Activated CD4-positive, alpha-beta T cell treated with anti-CD3 and anti-CD28 coated beads, Interleukin-2, Interleukin-6, amounts not matched to agents 100 ng/mL and 50 ng/mL, durations not matched to agents 16 hours and 8 hours (primary cell): ENCODE data around the gene ULBP3.
A peak's percentile ranks its signal among the peaks of the same experiment; 100 is the strongest.
"Not testable (repeated sequence)": the region's sequence is repeated elsewhere in the genome, so short reads cannot be mapped to it uniquely, and the experiment has no call there.

Experiments
- DNase-seq: peaks from one replicate; pipeline ENCODE4 v3.0.0-alpha.2; 2020

ULBP3 gene

DNA sequence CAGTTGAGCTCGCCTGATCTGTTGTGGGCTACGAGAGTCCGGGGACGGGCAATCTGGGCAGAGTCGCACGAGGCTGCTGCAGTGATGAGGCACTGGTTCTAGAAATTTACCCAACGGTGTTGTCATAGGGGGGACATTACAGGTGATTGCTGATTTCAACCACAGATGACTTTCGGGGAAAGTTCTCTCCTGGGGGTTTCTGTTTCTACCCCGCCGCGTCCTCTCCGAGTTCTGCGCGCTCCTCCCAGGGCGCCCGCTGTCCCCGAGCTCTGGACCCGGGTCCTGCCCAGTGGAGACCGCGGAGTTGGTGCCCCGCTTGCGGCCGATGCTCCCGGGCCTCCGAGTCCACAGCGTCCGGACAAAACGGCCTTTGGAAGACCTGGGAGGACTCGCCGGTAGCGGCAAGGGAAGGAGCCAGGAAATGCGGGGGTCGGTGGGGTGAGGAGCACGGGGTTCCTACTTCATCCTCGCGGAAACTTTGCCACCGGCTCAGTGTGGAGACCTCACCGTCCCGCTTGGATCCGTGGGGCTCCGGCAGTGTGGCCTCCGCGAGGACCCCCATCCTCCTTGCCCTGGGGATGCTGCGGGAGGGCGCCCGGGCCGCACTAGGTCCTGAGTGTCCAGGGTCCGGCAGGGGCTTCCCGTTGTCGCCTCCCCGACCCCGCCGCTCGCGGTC is 31.3 kb downstream of the ULBP3 start:
- DNase-seq = no peak

DNA sequence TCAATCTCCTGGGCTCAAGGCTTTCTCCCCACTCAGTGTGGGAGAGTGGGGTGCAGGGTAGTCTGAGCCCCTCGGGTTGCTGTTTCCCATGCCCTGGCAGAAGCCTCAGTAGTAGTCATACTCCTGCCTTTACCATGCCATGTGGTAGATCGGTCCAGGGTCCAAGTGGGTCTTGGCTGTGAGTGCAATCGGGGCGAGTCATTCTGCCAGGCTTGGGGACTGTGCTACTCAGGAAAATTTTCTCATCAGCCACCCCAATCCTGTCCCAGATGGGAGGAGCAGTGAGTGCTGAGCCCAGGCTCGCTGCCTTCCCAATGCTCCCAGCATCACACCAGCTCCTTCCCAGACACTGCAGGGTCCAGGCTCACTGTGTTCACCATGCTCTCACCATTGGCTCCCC is 32.8 kb downstream of the ULBP3 start:
- DNase-seq = no peak

DNA sequence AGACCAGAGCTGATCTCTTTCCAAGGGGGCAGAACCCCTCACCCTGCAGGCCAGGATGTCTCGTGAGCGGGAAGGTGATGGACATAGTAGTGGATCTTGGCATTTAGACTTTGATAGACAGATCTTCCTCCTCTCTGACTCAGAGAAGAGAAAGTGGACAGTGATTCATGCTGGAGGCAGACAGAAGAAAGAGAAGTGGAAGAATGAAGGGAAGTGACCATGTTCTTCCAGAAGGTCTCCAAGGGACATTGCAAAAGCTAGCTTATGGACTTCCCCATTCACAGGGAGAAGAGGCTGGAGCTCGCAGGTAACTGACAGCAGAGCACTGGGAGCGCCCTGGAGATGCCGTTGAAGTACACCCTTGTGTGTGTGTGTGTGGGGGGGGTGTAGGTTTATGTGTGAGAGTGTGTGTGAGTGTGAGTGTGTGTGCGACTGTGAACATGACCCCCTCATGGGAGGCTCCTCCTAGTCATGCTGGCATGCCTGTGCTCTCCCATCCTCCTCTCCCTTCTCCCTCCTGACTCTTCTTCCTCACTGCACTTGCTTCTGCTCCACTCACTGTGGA is 35.6 kb downstream of the ULBP3 start:
- DNase-seq = no peak

DNA sequence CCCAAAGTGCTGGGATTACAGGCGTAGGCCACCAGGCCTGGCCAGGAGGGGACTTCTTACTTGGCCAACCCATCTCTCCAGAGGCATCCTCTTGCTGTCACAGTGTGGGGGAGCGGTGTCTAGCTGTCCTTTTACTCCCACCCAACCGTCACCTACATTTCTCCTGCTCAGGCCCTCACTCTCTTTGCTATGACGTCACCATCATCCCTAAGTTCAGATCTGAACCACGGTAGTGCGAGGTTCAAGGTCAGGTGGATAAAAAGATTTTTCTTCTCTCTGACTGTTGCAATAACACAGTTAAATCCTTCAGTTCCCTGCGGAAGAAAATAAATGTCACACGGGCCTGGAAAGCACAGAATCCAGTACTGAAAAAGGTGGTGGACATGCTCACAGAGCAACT is 36.3 kb downstream of the ULBP3 start:
- no peak for DNase-seq

DNA sequence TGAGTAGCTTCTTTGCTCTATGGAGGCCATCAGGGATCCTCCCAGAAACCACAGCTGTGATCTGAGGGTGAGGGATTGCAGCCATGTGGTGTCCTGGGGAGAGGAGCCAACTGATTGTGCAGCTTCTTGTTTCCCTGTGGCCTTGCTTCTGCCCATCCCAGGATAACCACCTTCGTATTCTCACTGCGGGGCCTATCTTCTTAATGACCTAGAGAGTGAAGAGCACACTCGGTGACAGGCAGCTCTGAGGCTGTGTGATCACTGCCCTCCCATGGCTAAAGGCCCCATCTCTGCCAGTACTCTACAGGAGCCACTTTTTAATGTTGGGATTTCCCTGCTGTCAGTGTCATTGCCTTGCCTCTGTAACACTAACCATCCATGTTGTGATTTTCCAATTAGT is 38.3 kb downstream of the ULBP3 start:
- no peak for DNase-seq

DNA sequence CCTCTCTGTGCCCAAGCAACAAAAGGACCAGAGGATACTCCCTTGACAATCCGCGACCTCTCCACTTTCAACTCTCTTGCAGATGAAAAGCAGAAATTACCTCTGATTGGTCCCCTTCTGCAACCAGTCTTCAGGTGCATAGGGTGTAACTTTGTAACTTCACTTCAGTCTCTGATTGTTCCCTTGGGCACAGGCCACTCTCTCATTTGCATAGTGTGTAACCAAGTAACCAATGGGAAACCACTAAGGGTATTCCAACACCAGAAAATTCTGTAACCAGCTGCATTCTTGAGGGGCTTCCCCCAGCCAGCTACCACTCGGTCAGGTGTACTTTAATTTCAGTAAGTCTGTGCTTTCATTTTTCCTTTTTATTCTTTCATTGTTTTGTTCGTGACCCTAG is 39.2 kb downstream of the ULBP3 start:
- no peak for DNase-seq

DNA sequence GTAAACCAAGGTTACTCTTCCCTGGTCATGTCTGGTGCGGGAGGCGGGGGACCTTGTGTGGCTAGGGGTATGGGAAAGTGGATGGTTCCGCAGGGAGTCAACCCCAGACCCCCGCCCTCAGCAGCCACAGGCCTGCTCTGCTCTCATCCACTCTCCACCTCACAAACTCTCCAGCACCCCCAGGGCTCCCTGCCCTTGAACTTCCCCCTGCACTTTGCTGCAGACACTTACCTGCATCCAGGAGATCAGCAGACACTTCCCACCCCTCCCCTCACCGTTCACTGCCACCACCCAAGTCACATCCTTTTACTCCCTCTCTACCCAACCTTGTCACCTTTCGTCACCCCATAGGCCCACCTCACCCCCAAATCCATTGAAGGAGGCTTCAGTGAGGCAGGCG is 39.6 kb downstream of the ULBP3 start:
- no peak for DNase-seq

DNA sequence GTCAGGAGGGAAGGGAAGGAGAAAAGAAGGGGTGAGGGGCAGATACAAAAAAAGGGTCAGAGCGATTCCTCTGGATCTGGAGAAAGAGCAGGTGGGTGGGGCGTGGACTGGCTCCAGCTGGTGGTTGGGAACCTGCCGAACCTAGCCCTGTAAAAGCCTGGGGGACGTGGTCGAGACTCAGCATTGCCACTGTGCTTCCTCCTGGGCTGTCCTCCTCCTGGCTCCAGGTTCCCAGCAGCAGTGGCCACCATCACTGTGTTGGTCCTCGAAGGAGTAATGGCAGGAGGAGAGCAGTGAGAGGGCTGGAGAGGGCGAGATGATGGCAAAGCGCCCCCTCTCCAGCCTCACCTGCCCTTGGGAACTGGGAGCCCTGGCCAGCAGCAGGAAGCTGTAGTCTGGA is 40.1 kb downstream of the ULBP3 start:
- no peak for DNase-seq

DNA sequence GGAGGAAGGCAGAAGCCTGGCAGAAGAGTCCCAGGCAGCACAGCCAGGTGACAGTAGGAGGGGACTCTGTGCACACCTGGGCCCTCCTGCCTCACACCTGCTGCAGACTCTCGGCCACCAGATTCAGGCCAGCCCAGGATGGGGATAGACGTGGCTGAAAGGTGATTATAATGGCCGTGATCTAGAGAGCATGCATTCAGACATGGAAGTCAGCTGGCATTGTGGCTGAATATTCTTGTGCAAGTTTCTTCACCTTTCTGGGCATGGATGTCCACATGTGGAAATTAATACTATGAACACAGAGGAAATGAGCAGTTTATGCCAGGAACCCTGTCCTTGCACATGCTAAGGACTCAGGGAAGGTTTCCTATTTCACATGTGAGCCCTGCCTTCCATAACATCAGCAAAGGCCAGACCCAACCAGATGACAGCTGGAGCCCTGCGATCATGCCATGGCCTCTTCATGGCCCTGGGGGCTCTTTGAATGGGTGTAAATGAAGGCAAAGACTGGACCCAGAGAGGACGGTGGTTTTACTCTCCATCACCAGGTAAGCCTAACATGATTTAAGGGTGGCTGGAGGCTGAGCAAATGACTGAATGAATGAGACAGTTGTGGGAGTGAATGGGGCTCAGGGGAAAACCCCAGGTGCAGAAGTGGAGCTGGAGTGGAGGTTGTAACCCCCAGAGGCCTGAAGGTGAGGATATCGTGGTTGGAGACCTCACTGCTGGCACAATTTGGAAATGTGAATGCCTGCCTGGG is 40.9 kb downstream of the ULBP3 start:
- DNase-seq = no peak

DNA sequence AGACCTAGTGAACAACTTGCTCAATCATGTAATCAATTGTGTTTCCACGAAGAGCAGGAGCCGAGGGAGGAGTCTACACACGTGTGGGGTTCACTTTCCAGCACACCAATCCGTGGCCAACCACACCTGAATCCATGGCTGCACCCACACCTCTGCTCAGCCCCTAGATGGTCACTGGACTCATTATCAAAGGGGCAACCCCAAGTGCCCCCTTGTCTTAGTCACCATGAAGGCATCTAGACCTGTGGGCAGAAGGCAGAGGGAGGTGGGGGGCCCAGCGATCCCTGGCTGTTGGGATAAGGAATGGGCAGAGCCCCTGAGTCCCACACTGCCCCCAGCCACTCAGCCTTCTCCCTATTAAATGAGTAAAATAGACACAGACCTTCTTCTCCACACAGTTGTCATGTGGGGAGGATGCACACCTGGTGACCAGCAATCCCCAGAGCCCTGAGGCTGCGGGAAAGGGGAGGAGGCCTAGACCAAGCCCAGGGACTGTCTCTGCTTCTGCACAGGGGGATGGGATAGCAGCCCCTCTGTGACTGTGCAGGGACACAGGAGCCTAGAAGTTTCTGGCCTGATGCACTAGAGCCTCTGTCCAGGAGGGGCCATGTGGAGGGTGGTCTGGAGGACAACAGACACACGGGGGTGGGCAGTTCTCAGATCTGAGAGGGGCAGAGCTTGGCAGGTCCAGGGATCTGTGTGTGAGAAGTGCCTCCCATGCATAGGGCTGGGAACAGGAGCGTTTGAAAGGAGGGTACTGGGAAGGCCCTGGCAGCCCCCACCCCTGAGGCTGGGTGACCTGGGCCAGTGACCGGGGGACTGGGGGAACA is 41.7 kb downstream of the ULBP3 start:
- no peak for DNase-seq

DNA sequence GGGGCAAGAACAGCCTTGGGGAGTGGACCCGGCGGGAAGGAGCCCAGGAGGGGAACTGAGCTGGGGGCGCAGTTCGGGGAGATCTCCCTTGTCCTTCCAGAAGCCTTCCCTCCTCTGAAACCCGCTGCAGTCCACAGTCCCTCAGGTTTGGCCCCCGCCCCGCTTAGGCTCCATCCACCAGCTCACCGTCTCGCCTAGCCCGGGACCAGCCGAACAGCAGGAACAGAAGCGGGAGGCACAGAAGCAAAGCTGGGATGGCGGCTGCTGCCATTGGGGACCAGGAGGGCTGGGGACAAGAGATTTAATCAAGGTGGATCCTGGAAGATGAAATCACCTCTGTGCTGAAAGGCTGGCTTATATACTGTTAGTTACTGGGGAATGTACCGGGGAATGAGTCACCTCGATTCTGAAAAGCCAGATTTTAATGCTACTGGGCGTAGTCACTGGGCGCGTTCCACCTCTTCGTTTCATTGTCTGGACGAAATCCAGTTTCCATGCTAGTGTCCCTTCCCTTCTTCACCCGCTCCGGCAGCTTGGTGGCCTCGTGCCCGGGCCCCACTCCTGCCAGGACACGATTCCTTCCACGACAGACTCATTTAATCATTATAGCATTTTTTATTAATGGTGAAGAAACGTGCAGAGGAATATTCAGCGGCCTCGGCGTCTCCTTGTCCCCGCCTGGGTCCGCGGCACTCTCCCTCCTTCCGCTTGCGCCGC is 43.6 kb downstream of the ULBP3 start, which contains the start of gene RAET1L:
RAET1L (minus strand) TSS at position 332 of the 717 bp plus-strand sequence; CDS start at position 271, 61 bp downstream.
- peak; percentile 36 for DNase-seq

DNA sequence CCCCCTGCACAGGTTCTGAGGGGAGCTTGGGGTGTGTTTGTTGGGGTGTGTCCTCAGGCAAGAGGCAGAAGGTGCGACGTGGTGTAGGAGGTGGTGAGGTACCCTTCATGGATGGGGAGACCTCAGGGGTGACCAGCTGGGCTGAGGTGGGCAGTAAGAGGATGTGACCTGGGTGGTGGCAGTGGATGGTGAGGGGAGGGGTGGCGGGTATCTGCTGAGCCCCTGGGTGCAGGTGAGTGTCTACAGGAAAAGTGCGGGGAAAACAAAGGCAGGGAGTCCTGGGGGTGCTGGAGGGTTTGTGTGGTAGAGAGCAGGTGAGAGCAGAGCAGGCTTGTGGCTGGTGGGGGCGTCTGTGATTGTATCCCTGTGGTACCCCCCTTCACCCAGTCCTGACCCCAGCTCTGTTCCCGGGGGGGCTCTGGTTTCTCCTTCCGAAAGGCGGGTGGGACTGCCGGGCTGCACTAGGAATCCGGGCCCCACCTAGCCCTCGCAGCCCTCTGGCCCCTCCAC is 44.2 kb downstream of the ULBP3 start:
- DNase-seq = no peak

DNA sequence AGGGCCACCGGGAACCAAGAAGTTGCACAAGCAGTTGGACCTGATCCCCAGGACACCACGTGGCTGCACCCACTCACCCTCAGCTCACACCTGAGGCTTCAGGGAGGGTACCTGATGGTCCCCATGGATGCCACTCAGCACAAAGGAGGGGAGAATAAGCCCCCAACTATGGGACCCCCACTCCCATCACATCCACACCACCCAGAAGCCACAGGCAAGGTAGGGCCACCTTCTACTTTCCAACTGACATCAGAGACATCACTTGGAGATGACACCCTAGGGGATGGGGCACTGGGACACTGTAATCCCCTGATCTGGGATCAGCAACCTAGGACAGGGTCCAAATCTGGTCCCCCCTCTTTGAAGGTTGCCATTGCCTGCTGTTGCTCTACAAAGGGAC is 44.9 kb downstream of the ULBP3 start:
- not testable (repeated sequence) for DNase-seq

DNA sequence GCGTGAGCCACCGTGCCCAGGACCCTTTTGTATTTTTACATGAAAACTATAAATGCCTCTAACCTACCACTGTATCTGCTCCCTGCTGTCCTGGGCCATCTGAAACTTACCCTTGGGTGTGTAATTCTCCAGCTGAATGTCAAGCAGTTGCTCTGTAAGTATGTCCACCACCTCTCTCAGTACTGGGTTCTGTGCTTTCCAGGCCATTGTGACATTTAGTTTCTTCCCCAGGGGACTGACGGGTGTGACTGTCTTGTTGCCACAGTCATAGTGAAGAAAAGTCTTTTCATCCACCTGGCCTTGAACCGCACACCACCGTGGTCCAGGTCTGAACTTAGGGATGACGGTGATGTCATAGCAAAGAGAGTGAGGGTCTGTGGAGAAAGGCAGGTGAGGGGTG is 47.1 kb downstream of the ULBP3 start:
- DNase-seq = not testable (repeated sequence)

DNA sequence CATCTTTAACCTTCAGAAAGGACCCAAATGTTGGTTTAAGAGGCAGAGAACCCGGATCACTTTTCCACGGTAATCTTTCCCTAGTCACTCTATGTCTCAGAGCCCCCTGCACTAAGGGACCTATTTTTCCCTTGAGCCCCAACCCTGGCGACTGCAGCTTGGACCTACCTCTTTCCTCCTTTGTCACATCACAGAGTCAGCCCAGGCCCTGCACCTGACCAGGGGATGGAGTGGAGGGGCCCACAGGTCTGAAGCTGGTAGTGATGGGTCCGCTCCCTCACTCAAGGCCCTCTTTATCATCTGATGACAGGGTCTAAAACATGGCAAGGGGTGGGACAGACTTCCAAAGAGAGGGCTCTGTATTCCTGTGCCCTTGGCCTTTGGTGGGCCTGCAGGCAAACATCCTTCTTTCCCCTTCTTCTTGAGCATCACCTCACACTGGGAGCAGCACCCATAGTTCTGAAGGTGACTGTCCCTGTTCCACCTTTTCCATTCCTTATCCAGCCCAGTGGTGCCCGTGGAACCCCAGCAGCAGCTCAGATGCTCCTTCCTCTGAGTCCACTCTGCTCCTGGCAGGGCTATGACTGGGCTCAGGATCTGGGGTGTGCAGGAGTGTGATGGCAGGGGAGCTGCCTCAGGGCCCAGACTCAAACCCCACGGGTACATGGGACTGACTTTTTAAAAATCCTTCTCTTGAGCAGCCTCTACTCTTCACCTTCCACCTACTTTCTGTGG is 49.9 kb downstream of the ULBP3 start:
- DNase-seq = no peak

DNA sequence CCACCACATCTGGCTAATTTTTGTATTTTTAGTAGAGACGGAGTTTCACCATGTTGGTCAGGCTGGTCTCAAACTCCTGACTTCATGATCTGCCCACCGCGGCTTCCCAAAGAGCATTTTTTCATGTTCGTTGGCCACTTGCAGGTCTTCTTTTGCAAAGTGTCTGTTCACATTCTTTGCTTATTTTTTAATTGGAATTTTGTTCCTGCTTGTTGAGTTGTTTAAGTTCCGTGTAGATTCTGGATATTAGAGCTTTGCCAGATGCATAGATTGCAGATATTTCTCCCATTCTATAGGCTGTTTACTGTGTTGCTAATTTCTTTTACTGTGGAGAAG is 51.8 kb downstream of the ULBP3 start:
- not testable (repeated sequence) for DNase-seq

DNA sequence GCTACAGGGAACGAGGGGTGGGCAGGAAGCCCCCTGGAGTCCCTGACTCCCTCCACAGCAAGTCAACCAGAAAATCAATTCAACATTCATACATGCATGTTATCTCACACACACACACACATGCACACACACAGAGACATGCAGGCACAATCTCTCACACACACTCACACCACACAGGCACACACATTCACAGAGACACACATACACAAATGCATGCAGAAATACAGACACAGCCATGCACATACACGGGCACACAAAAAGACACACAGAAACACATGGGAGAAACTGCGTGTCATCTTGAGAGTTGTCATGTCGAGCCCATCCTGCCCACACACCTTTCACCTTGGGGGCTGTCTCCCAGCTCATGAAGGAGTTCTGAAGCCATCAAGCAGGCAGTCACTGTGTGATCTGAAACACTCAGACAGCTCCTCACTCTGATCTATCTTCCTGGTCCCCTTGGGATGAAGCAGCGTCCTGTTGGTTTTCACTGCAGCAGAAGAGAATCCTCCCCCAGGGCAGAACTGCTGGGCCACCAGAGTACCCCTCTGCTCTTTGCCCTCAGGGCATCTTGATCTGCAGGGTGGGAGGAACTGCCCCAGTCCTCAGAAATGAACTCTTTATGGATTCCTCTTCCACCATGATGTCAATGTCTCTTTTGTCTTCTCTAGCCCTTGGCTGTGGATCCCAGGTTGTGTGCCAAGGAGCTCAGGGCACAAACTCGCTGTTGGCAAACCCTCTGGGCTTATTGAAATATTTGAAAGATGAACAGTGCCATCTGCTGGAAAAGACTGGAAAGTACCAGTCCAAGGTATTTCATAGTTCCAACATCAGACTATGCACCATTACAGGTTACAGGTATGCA is 52.4 kb downstream of the ULBP3 start:
- DNase-seq = peak; percentile 75

DNA sequence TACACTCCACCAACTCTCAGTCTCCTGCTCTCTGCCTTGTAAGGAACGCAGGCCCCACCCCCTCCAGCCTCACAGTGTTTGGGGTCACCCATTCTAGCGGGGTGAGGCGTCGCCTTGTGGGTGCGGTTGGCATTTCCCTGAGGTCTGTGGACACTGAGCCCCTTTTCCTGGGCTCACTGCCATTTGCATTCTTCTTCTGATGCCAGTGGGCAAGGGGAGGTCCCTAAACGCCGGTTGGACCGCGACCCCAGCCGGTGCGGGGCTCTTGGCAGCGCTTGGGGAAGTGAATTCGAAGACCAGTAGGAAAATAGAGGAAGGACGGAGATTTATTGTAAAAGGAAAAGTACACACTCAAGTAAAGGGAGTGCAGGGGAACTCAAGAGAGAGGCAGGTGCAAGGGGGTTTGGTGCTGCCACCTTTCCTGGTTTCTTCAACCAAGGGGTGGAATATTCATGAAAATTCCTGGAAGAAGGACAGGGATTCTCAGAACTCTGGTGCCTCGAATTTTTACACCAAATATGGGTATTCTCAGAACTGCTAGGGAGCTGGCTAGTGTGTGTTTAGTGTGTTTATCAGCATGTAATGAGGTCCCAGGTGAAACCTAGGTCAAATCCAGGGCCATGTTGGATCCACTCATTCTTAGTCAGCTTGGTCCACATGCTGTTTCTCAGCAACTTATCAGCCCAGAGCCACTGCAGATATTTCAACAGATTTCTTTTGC is 53.5 kb downstream of the ULBP3 start:
- DNase-seq = not testable (repeated sequence)

DNA sequence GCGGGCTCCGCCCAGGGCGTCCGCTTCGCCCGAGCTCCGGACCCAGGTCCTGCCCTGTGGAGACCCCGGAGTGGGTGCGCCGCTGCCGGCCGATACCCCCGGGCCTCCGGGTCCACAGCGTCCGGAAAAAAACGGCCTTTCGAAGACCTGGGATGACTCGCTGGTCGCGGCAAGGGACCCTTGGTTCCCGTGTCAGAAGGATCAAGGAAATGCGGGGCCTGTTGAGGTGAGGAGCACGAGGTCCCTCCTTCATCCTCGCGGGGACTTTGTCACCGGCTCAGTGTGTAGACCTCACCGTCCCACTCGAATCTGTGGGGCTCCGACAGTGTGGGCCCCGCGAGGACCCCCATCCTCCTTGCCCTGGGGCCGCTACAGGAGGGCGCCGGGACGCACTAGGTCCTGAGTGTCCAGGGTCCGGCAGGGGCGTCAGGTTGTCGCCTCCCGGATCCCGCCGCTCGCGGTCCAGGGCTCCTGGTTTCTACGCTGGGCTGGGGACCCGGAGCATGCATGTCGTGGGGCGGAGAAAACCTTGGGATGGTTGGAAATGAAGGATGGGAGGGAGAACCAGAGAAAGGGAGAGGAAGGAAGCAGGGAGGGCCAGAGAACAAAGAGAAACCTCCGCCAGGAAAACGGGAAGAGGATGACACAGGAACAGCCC is 54.2 kb downstream of the ULBP3 start:
- not testable (repeated sequence) for DNase-seq
